Tibial nerve (tissue), 3 donors: ENCODE measurements around the gene PXDN.

Source experiments
- POLR2A ChIP-seq, 2 donors: fragments of 450-650 bp; IDR thresholded peaks; one replicate each; pipeline ENCODE4 v1.6.1; 2017; ENCODE audit warnings: antibody characterized with exemption in 2 of 2, mild to moderate bottlenecking in 2 of 2, moderate library complexity in 2 of 2
- TF ChIP-seq, protein P1 (sequence below), 5 experiments: fragments of 200-600 bp in 3 of 5; fragments of 450-650 bp in 2 of 5; sonication (generic) in 3 of 5; IDR thresholded peaks; one replicate each; pipeline ENCODE4 v1.5.1; 2016 to 2019; ENCODE audit warnings: antibody characterized with exemption in 5 of 5, mild to moderate bottlenecking in 3 of 5, moderate library complexity in 2 of 5

GRCh38 chr2:1586923-1587840 is 157.1 kb downstream of the PXDN start:
- TF ChIP-seq POLR2A (IDR thresholded peaks at IDR 0.05), result no peak
- TF ChIP-seq, protein P1, sequence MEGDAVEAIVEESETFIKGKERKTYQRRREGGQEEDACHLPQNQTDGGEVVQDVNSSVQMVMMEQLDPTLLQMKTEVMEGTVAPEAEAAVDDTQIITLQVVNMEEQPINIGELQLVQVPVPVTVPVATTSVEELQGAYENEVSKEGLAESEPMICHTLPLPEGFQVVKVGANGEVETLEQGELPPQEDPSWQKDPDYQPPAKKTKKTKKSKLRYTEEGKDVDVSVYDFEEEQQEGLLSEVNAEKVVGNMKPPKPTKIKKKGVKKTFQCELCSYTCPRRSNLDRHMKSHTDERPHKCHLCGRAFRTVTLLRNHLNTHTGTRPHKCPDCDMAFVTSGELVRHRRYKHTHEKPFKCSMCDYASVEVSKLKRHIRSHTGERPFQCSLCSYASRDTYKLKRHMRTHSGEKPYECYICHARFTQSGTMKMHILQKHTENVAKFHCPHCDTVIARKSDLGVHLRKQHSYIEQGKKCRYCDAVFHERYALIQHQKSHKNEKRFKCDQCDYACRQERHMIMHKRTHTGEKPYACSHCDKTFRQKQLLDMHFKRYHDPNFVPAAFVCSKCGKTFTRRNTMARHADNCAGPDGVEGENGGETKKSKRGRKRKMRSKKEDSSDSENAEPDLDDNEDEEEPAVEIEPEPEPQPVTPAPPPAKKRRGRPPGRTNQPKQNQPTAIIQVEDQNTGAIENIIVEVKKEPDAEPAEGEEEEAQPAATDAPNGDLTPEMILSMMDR (IDR thresholded peaks at IDR 0.05), result no peak
